Rectal smooth muscle tissue (tissue), 1 donor: ENCODE measurements around the gene LMAN2.

ENCODE experiments used
- H3K27ac ChIP-seq: one replicate; pipeline ENCODE4 v1.7.0; 2013; ENCODE audit warnings: low read depth, low read length, inconsistent platforms
- H3K27me3 ChIP-seq: one replicate; pipeline ENCODE4 v1.7.0; 2013; ENCODE audit warnings: low read length; ENCODE audit not compliant: control insufficient read depth, insufficient read depth
- H3K36me3 ChIP-seq: one replicate; pipeline ENCODE4 v1.7.0; 2013; ENCODE audit warnings: low read length; ENCODE audit not compliant: control insufficient read depth, insufficient read depth
- H3K4me1 ChIP-seq: one replicate; pipeline ENCODE4 v1.7.0; 2013; ENCODE audit warnings: low read length; ENCODE audit not compliant: control insufficient read depth, insufficient read depth
- H3K4me3 ChIP-seq: one replicate; pipeline ENCODE4 v1.7.0; 2013; ENCODE audit warnings: low read length
- H3K9ac ChIP-seq: one replicate; pipeline ENCODE4 v1.7.0; 2013; ENCODE audit warnings: low read length

LMAN2 gene

GRCh38 chr5:177300236-177300880 lies 51.1 kb downstream of the LMAN2 start:
- Histone ChIP-seq H3K9ac (no peak overlapping the region), H3K4me1 (peaks cover 26% of the 10 kb centered on the region), H3K4me3 (no peak overlapping the region), H3K27me3 (no peaks in the 10 kb centered on the region), H3K27ac (peak overlapping the region; percentile 7), H3K36me3 (no peaks in the 10 kb centered on the region)

GRCh38 chr5:177299697-177300096 lies 51.8 kb downstream of the LMAN2 start:
- H3K4me1 ChIP-seq, result peaks cover 23% of the 10 kb centered on the region
- peak overlapping the region; percentile 33 for H3K27ac ChIP-seq
- H3K27me3 ChIP-seq, result no peaks in the 10 kb centered on the region
- no peak overlapping the region for H3K4me3 ChIP-seq
- no peaks in the 10 kb centered on the region for H3K36me3 ChIP-seq
- no peak overlapping the region for H3K9ac ChIP-seq

GRCh38 chr5:177297922-177298321 lies 53.5 kb downstream of the LMAN2 start:
- peaks cover 16% of the 10 kb centered on the region for H3K36me3 ChIP-seq
- H3K27me3 ChIP-seq, result no peaks in the 10 kb centered on the region
- H3K9ac ChIP-seq, result no peak overlapping the region
- no peak overlapping the region for H3K27ac ChIP-seq
- H3K4me1 ChIP-seq, result peaks cover 16% of the 10 kb centered on the region
- H3K4me3 ChIP-seq, result no peak overlapping the region

- Histone ChIP-seq H3K4me1 (peaks cover 9% of the 10 kb centered on the region), H3K36me3 (peaks cover 27% of the 10 kb centered on the region), H3K9ac (no peak overlapping the region), H3K27me3 (no peaks in the 10 kb centered on the region), H3K4me3 (no peak overlapping the region), H3K27ac (no peak overlapping the region)
Measured at GRCh38 chr5:177296581-177296980, 54.9 kb downstream of the LMAN2 start.

- H3K36me3 ChIP-seq, result peaks cover 27% of the 10 kb centered on the region
- peaks cover 6% of the 10 kb centered on the region for H3K4me1 ChIP-seq
- no peaks in the 10 kb centered on the region for H3K27me3 ChIP-seq
- no peak overlapping the region for H3K9ac ChIP-seq
- no peak overlapping the region for H3K27ac ChIP-seq
- no peak overlapping the region for H3K4me3 ChIP-seq
Measured at GRCh38 chr5:177295924-177296323, 55.5 kb downstream of the LMAN2 start.

GRCh38 chr5:177294632-177295031 lies 56.8 kb downstream of the LMAN2 start:
- Histone ChIP-seq H3K4me3 (no peak overlapping the region), H3K36me3 (peaks cover 27% of the 10 kb centered on the region), H3K27ac (no peak overlapping the region), H3K9ac (no peak overlapping the region), H3K27me3 (no peaks in the 10 kb centered on the region), H3K4me1 (no peaks in the 10 kb centered on the region)

GRCh38 chr5:177293819-177294581 lies 57.5 kb downstream of the LMAN2 start:
- H3K9ac ChIP-seq, result no peak overlapping the region
- H3K27me3 ChIP-seq, result no peaks in the 10 kb centered on the region
- no peak overlapping the region for H3K4me3 ChIP-seq
- H3K36me3 ChIP-seq, result peaks cover 27% of the 10 kb centered on the region
- no peaks in the 10 kb centered on the region for H3K4me1 ChIP-seq
- no peak overlapping the region for H3K27ac ChIP-seq

- Histone ChIP-seq H3K4me3 (no peak overlapping the region), H3K27ac (no peak overlapping the region), H3K27me3 (no peaks in the 10 kb centered on the region), H3K4me1 (no peaks in the 10 kb centered on the region), H3K36me3 (peaks cover 33% of the 10 kb centered on the region), H3K9ac (no peak overlapping the region)
Measured at GRCh38 chr5:177291735-177292134, 59.7 kb downstream of the LMAN2 start.

GRCh38 chr5:177290816-177291596 lies 60.5 kb downstream of the LMAN2 start:
- Histone ChIP-seq H3K4me3 (no peak overlapping the region), H3K9ac (no peak overlapping the region), H3K27me3 (no peaks in the 10 kb centered on the region), H3K4me1 (no peaks in the 10 kb centered on the region), H3K36me3 (peaks cover 34% of the 10 kb centered on the region), H3K27ac (no peak overlapping the region)

- no peak overlapping the region for H3K4me3 ChIP-seq
- H3K27ac ChIP-seq, result no peak overlapping the region
- H3K27me3 ChIP-seq, result no peaks in the 10 kb centered on the region
- H3K4me1 ChIP-seq, result no peaks in the 10 kb centered on the region
- no peak overlapping the region for H3K9ac ChIP-seq
- peaks cover 33% of the 10 kb centered on the region for H3K36me3 ChIP-seq
Measured at GRCh38 chr5:177288191-177288590, 63.3 kb downstream of the LMAN2 start.
